Stimulated activated memory B cell treated with anti-CD40 and anti-IgM and Interleukin-4, amounts not matched to agents 10 μg/mL and 1 μg/mL and 100 μg/mL, for 72 hours (primary cell): Measurements from ENCODE around the gene MLPH.

Experiments
- ATAC-seq: fragments of 150-1000 bp; cut with Tn5 transposase; 2 replicates; pipeline ENCODE4 v1.10.0; 2021
- H3K27ac Mint-ChIP-seq: one replicate; pipeline ENCODE4 v1.8.0; 2022; ENCODE audit warnings: mild to moderate bottlenecking, mixed read lengths
- H3K27me3 Mint-ChIP-seq: one replicate; pipeline ENCODE4 v1.8.0; 2022; ENCODE audit warnings: mixed read lengths
- H3K36me3 Mint-ChIP-seq: one replicate; pipeline ENCODE4 v1.8.0; 2022; ENCODE audit warnings: mixed read lengths
- H3K4me1 Mint-ChIP-seq: one replicate; pipeline ENCODE4 v1.8.0; 2022; ENCODE audit warnings: mixed read lengths
- H3K4me3 Mint-ChIP-seq: one replicate; pipeline ENCODE4 v1.8.0; 2022; ENCODE audit warnings: mild to moderate bottlenecking, moderate library complexity, mixed read lengths
- H3K9me3 Mint-ChIP-seq: one replicate; pipeline ENCODE4 v1.8.0; 2022; ENCODE audit warnings: mixed read lengths

Gene MLPH

GRCh38 chr2:237574894-237575868, 88.1 kb downstream of the MLPH start:
- Mint-ChIP-seq H3K36me3 (no peaks in the 10 kb centered on the region), H3K27ac (no peak overlapping the region), H3K4me3 (no peak overlapping the region), H3K4me1 (no peaks in the 10 kb centered on the region), H3K27me3 (peaks cover 55% of the 10 kb centered on the region), H3K9me3 (no peaks in the 10 kb centered on the region)
- ATAC-seq = no peak

- ATAC-seq = no peak
- no peak overlapping the region for H3K4me3 Mint-ChIP-seq
- H3K4me1 Mint-ChIP-seq = no peaks in the 10 kb centered on the region
- peaks cover 55% of the 10 kb centered on the region for H3K27me3 Mint-ChIP-seq
- no peaks in the 10 kb centered on the region for H3K36me3 Mint-ChIP-seq
- no peak overlapping the region for H3K27ac Mint-ChIP-seq
- no peaks in the 10 kb centered on the region for H3K9me3 Mint-ChIP-seq
Observed at GRCh38 chr2:237575869-237576862, 89.1 kb downstream of the MLPH start.

- H3K4me1 Mint-ChIP-seq = no peaks in the 10 kb centered on the region
- peaks cover 55% of the 10 kb centered on the region for H3K27me3 Mint-ChIP-seq
- no peak overlapping the region for H3K27ac Mint-ChIP-seq
- no peak overlapping the region for H3K4me3 Mint-ChIP-seq
- no peaks in the 10 kb centered on the region for H3K36me3 Mint-ChIP-seq
- no peaks in the 10 kb centered on the region for H3K9me3 Mint-ChIP-seq
- no peak for ATAC-seq
Observed at GRCh38 chr2:237576974-237577373, 89.9 kb downstream of the MLPH start.

GRCh38 chr2:237577458-237577857, 90.4 kb downstream of the MLPH start:
- H3K4me3 Mint-ChIP-seq = no peak overlapping the region
- no peak for ATAC-seq
- no peaks in the 10 kb centered on the region for H3K36me3 Mint-ChIP-seq
- no peaks in the 10 kb centered on the region for H3K9me3 Mint-ChIP-seq
- no peaks in the 10 kb centered on the region for H3K4me1 Mint-ChIP-seq
- H3K27ac Mint-ChIP-seq = no peak overlapping the region
- H3K27me3 Mint-ChIP-seq = peaks cover 55% of the 10 kb centered on the region

DNA sequence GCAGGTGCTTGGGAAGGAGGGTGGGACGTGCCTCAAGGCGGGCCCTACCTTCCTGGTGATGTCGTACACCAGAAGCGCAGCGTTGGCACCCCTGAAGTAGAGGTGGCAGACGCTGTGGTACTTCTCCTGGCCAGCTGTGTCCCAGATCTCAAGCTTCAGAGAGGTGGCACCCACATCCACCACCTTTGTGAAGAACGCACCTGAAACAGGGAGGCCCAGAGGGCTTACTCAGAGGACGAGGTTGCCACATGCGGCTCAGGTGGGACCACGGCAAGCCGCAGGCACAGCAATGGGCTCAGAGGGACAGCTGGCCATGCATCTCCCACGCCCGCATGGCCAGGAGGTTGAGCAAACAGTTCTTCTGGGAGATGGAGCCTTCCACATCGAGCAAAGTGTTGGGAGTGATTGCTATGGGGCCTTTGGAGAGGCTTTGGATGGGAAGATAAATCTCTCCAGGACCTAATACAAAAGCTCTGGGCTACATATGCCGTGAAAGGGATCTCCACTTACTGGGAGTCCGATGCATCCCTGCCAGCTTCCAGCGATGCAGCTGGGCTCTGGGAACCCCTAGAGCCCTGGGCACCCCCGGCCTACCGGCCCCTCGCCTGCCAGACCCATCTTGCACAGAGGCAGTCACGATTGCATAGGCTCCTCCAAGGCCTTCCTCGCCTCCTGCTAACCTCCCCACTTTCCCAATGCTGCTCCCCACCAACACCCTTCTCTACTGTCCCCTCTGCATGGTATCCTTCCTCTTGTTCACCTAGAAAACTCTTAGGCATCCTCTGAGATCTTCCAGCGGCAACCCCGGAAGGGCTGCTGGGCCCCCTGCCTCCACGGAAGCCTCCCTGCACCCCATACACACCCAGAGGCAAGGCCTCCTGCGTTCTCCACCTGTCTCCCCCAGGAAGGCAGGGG, 91.2 kb downstream of the MLPH start:
- Mint-ChIP-seq H3K27ac (no peak overlapping the region), H3K27me3 (peaks cover 55% of the 10 kb centered on the region), H3K4me1 (no peaks in the 10 kb centered on the region), H3K36me3 (no peaks in the 10 kb centered on the region), H3K9me3 (no peaks in the 10 kb centered on the region), H3K4me3 (no peak overlapping the region)
- ATAC-seq = no peak

DNA sequence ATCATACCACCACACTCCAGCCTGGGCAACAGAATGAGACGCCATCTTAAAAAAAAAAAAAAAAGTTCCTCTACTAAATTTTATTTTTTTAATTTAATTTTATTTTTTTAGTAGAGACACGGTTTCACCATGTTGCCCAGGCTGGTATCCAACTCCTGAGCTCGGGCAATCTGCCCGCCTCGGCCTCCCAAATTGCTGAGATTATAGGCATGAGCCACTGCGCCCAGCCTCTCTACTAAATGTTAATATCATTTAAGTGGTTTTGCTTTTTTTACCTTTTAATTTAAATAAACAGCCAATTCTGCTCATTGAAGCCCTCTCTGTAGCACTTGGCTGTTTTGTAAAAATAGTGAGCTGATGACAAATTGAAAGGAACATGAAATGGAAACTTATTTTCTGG, 94.3 kb downstream of the MLPH start:
- H3K4me3 Mint-ChIP-seq = no peak overlapping the region
- no peaks in the 10 kb centered on the region for H3K36me3 Mint-ChIP-seq
- no peaks in the 10 kb centered on the region for H3K4me1 Mint-ChIP-seq
- H3K27me3 Mint-ChIP-seq = peaks cover 45% of the 10 kb centered on the region
- H3K27ac Mint-ChIP-seq = no peak overlapping the region
- no peaks in the 10 kb centered on the region for H3K9me3 Mint-ChIP-seq
- no peak for ATAC-seq

DNA sequence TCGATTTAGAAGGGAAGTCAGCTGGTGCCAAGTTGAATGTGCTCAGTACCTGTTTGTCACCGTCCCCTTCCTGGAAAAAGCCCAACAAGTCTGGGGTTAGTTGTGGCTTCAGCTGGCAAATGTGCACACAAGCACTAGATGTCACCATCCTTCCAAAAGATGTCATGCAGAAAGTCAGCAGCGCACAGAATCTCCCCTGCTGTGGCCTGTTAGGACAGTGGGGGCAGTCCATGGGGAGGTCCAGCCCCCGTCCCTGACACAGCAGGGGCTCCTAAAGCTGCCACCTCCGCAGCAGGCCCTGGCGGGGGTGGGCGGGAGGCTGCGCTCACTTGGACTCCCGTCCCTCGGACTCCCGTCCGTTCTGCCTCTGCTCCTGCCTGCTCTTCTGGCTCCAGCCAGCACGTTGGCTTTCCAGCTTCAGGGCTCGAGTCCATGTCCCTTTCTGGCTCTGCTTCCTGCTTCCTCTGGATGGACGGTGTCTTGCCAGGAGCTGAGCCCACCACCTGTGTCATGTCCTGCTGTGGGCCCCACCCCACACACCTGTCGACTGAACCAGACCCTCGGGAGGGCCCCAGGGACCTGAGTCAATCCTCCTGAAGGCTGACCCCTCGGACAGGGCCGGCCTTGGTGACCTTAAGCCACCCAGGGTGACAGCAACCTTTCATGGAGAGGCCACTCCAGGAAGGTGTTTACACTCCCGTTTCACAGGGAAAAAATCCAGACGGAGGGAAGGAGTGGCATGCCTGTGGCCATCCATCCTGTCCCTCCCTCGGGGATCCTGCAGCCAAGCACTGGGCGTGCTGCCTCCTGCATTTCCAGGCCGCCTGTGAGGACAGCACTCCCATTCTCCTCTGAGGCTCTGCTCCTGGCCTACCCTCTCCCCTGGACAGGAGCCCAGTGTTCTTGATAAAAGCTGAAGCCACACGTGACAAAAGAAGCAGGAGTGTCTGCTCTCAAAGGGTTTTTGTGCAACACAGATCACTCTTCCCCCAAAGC, 95.0 kb downstream of the MLPH start:
- H3K9me3 Mint-ChIP-seq = no peaks in the 10 kb centered on the region
- peaks cover 45% of the 10 kb centered on the region for H3K27me3 Mint-ChIP-seq
- no peaks in the 10 kb centered on the region for H3K36me3 Mint-ChIP-seq

DNA sequence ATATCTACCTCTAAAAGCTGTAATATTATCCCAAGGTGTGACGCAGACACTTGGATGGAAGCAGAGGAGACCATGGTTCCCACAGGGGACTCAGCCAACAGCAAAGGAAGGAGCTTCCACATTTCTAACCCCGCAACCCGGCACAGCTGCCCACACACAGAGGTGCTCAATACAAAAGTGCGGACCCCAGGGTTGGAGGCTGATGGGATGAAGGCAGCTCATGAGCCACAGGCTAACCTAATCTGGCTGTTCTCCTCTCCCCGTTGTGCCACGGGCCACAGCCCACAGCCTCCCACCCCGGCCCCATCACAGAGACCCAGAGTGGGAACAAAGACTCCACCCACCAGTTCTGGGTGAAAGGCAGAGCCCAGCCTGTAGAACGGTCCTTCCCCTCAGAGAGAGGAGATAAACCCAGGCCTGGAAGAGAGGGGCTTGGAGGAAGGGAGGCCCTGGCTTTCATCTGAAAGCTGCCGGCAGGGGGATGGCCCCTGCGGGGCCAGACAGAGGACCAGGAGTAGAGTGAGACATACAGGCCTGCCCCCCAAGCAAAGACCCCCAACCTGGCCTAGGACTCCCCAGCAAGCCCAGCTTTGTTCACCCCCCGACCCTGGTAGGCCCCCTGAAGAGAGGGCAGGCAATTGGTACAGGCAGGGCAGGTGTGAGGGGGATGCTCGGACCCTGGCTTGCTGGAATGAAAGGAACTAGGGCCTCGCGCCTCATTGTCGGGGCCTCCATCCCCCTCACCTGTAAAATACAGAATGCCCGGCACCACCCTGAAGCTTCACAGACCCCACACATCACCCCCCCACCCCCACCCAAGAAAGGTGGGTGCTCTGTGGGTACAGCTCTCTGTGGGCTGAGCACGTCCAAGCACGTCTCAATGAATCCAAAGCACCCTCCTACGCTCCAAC, 96.6 kb downstream of the MLPH start:
- Mint-ChIP-seq H3K4me1 (no peaks in the 10 kb centered on the region), H3K27ac (no peak overlapping the region), H3K4me3 (no peak overlapping the region), H3K36me3 (no peaks in the 10 kb centered on the region), H3K27me3 (peaks cover 41% of the 10 kb centered on the region), H3K9me3 (no peaks in the 10 kb centered on the region)
- no peak for ATAC-seq

More for the DNA sequence above, 95.0 kb downstream of the MLPH start:
- Mint-ChIP-seq H3K27ac (no peak overlapping the region), H3K4me3 (no peak overlapping the region), H3K4me1 (no peaks in the 10 kb centered on the region)
- peak; percentile 83 for ATAC-seq

DNA sequence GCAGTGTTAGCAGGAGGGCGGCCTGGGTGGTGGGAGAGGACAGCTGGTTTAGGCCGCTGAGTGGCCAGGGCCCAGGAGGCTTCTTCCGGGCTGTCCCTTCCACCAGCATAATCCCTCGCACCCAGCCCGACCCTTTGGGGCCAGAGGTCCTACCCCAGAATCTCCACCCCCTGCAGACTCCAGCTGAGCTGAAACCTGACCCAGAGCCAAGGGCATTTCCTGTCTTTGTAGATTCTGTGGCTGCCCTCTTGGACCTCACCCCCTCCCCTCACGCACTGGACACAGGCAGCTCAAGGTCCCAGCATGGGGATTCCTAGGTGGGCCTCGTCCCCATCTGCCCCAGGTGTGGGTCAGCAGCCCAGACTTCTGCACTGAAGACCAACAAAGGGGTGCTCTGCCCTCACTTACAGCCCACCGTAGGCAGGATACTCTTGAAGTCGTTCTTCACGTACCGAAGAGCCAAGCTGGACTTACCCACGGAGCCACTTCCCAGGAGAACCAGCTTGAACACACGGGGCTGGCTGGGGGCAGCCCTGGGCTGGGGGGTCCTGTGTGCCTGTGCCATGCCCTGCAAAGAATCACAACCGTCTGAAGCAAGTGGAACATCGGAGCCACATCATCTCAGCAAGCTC, 98.7 kb downstream of the MLPH start:
- Mint-ChIP-seq H3K27ac (no peak overlapping the region), H3K9me3 (no peaks in the 10 kb centered on the region), H3K27me3 (peaks cover 47% of the 10 kb centered on the region), H3K36me3 (no peaks in the 10 kb centered on the region), H3K4me3 (no peak overlapping the region), H3K4me1 (no peaks in the 10 kb centered on the region)
- ATAC-seq = no peak

GRCh38 chr2:237588044-237588696, 101.1 kb downstream of the MLPH start:
- no peaks in the 10 kb centered on the region for H3K36me3 Mint-ChIP-seq
- peaks cover 47% of the 10 kb centered on the region for H3K27me3 Mint-ChIP-seq
- peaks cover 11% of the 10 kb centered on the region for H3K4me1 Mint-ChIP-seq
- no peak overlapping the region for H3K27ac Mint-ChIP-seq
- no peak for ATAC-seq
- H3K4me3 Mint-ChIP-seq = no peak overlapping the region
- H3K9me3 Mint-ChIP-seq = no peaks in the 10 kb centered on the region

GRCh38 chr2:237590272-237591140, 103.5 kb downstream of the MLPH start, which contains the start of gene RAB17:
TSS of gene RAB17 (minus strand) at chr2:237590734. CDS start at chr2:237586154, 4,580 bp downstream.
- Mint-ChIP-seq H3K9me3 (no peaks in the 10 kb centered on the region), H3K27ac (no peak within 1 kb of the TSS), H3K27me3 (peaks cover 38% of the 10 kb centered on the region), H3K4me1 (peaks cover 11% of the 10 kb centered on the region), H3K36me3 (no peaks in the 10 kb centered on the region), H3K4me3 (no peak within 1 kb of the TSS)
- no peak for ATAC-seq
